ENCODE measurements around the gene KNSTRN.

The KNSTRN gene

GRCh38 chr15:40382580-40383456, at the start of gene KNSTRN:
Gene KNSTRN, plus strand, starts transcription at chr15:40382721. Its CDS starts 115 bp downstream, at chr15:40382836.
- peak within 1 kb of the TSS; percentile 75 for H3K27ac ChIP-seq
- TF ChIP-seq ZFX (IDR thresholded peaks at IDR 0.05; ENCODE audit: borderline replicate concordance) (no peak), CTCF (IDR thresholded peaks at IDR 0.05) (no peak)

- H3K27ac ChIP-seq = no peak overlapping the region
Observed at GRCh38 chr15:40333922-40334492, 48.5 kb upstream of the KNSTRN start.

GRCh38 chr15:40334541-40334940, 48.0 kb upstream of the KNSTRN start:
- H3K27ac ChIP-seq = no peak overlapping the region
- TF ChIP-seq CTCF (IDR thresholded peaks at IDR 0.05) (no peak), ZFX (IDR thresholded peaks at IDR 0.05; ENCODE audit: borderline replicate concordance) (no peak)

More at GRCh38 chr15:40333922-40334492, 48.5 kb upstream of the KNSTRN start:
- TF ChIP-seq CTCF (IDR thresholded peaks at IDR 0.05) = no peak
- TF ChIP-seq ZFX (IDR thresholded peaks at IDR 0.05; ENCODE audit: borderline replicate concordance) = no peak

- no peak for TF ChIP-seq CTCF (IDR thresholded peaks at IDR 0.05)
- no peak for TF ChIP-seq ZFX (IDR thresholded peaks at IDR 0.05; ENCODE audit: borderline replicate concordance)
- no peak overlapping the region for H3K27ac ChIP-seq
Observed at GRCh38 chr15:40334941-40335795, 47.4 kb upstream of the KNSTRN start.

- H3K27ac ChIP-seq = no peak overlapping the region
- no peak for TF ChIP-seq CTCF (IDR thresholded peaks at IDR 0.05)
- TF ChIP-seq ZFX (IDR thresholded peaks at IDR 0.05; ENCODE audit: borderline replicate concordance) = no peak
Observed at GRCh38 chr15:40335938-40336743, 46.4 kb upstream of the KNSTRN start.

GRCh38 chr15:40336744-40337122, 45.8 kb upstream of the KNSTRN start:
- H3K27ac ChIP-seq = no peak overlapping the region
- no peak for TF ChIP-seq ZFX (IDR thresholded peaks at IDR 0.05; ENCODE audit: borderline replicate concordance)
- no peak; the same call in 1 of the 2 replicates for TF ChIP-seq CTCF (IDR thresholded peaks at IDR 0.05)
